Stimulated activated CD4-positive, alpha-beta T cell treated with anti-CD3 and anti-CD28 coated beads, Interleukin-15, amount 100 ng/mL, for 1 hour (primary cell): ENCODE results near the gene C5orf63.
"Not testable (repeated sequence)": the region's sequence is repeated elsewhere in the genome, so short reads cannot be mapped to it uniquely, and the experiment has no call there.

ENCODE experiments used
- DNase-seq, 2 donors: peaks; one replicate each; pipeline ENCODE4 v3.0.0-alpha.2; 2020; ENCODE audit warnings: low read depth in 1 of 2, low spot score in 1 of 2

The C5orf63 gene

GRCh38 chr5:127076315-127077129, 3.2 kb upstream of the C5orf63 start:
- DNase-seq: no peak

GRCh38 chr5:127074466-127074865, 1.2 kb upstream of the C5orf63 start:
- DNase-seq: no peak

GRCh38 chr5:127070243-127070642, 3.1 kb downstream of the C5orf63 start:
- DNase-seq: no peak

GRCh38 chr5:127068493-127069214, 4.6 kb downstream of the C5orf63 start:
- DNase-seq: no peak

- no peak for DNase-seq
Measured at GRCh38 chr5:127066721-127067120, 6.6 kb downstream of the C5orf63 start.

GRCh38 chr5:127064253-127064840, 9.0 kb downstream of the C5orf63 start:
- DNase-seq: no peak

- no peak for DNase-seq
Measured at GRCh38 chr5:127063257-127063913, 9.9 kb downstream of the C5orf63 start.

- no peak for DNase-seq
Measured at GRCh38 chr5:127061956-127062355, 11.3 kb downstream of the C5orf63 start.

- no peak for DNase-seq
Measured at GRCh38 chr5:127061537-127061936, 11.8 kb downstream of the C5orf63 start.

GRCh38 chr5:127060470-127060985, 12.8 kb downstream of the C5orf63 start:
- DNase-seq: no peak

- DNase-seq: no peak
Measured at GRCh38 chr5:127056896-127057295, 16.4 kb downstream of the C5orf63 start.

GRCh38 chr5:127055880-127056653, 17.2 kb downstream of the C5orf63 start:
- DNase-seq: no peak

GRCh38 chr5:127053551-127053950, 19.8 kb downstream of the C5orf63 start:
- DNase-seq: not testable (repeated sequence)

GRCh38 chr5:127053049-127053448, 20.3 kb downstream of the C5orf63 start:
- no peak for DNase-seq

GRCh38 chr5:127051591-127051990, 21.7 kb downstream of the C5orf63 start:
- DNase-seq: no peak

- no peak for DNase-seq
Measured at GRCh38 chr5:127046343-127047072, 26.8 kb downstream of the C5orf63 start.

GRCh38 chr5:127042593-127042992, 30.7 kb downstream of the C5orf63 start:
- no peak for DNase-seq

- no peak for DNase-seq
Measured at GRCh38 chr5:127041571-127041970, 31.7 kb downstream of the C5orf63 start.

- no peak for DNase-seq
Measured at GRCh38 chr5:127040796-127041520, 32.3 kb downstream of the C5orf63 start.
